ENCODE results near the gene CDK1.

The CDK1 gene

DNA sequence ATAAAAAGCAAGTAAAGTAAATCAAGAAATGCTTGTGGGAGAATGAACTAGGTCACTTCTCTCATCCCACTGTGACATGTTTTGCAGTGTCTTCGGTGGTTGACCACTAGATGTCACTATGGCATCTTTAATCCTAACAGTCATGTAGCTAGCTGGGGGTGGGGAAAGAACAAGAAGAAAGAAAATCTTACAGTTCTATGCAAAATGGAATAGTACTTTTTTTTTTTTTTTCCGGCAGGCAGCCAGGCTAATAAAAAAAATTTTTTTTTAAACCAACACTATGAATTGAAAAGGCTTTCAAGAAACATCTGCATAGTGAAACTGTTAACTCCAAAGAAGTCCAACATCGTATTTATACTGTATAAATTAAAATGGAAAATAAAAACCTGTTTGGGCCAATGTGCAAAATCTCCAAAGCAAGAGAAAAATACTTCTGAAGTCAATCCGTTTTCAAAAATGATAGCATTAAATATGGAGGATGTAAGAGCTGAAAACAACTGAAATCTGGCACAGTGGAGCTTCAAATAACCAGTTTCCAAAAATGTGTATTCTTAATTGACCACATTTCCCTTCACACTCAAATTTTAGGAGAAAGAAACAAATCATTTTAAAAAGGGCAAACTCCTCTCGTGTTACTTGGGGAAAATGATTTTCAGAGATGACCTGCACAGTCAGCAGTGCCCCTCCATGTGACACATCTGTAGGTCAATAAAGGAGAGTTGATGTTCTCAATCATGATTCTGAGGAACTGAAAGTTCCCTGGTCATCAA lies 38.5 kb downstream of the CDK1 start:
- no peak overlapping the region for H3K27ac ChIP-seq (replicated peaks)
- DNase-seq (ENCODE audit: low read depth in 1 of 2, low spot score in 1 of 2) = peak; percentile 45 to 51
- no peaks in the 10 kb centered on the region for H3K27me3 ChIP-seq (ENCODE audit: insufficient read depth, poor library complexity, severe bottlenecking)
- TF ChIP-seq, protein P1, sequence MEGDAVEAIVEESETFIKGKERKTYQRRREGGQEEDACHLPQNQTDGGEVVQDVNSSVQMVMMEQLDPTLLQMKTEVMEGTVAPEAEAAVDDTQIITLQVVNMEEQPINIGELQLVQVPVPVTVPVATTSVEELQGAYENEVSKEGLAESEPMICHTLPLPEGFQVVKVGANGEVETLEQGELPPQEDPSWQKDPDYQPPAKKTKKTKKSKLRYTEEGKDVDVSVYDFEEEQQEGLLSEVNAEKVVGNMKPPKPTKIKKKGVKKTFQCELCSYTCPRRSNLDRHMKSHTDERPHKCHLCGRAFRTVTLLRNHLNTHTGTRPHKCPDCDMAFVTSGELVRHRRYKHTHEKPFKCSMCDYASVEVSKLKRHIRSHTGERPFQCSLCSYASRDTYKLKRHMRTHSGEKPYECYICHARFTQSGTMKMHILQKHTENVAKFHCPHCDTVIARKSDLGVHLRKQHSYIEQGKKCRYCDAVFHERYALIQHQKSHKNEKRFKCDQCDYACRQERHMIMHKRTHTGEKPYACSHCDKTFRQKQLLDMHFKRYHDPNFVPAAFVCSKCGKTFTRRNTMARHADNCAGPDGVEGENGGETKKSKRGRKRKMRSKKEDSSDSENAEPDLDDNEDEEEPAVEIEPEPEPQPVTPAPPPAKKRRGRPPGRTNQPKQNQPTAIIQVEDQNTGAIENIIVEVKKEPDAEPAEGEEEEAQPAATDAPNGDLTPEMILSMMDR (IDR thresholded peaks at IDR 0.05; ENCODE audit: insufficient read depth, low read length) = peak; percentile 72
- no peak for TF ChIP-seq SPI1 (IDR thresholded peaks at IDR 0.05; ENCODE audit: borderline replicate concordance, low read depth)
- H3K4me3 ChIP-seq (replicated peaks; ENCODE audit: insufficient read depth, low read length) = no peak overlapping the region

DNA sequence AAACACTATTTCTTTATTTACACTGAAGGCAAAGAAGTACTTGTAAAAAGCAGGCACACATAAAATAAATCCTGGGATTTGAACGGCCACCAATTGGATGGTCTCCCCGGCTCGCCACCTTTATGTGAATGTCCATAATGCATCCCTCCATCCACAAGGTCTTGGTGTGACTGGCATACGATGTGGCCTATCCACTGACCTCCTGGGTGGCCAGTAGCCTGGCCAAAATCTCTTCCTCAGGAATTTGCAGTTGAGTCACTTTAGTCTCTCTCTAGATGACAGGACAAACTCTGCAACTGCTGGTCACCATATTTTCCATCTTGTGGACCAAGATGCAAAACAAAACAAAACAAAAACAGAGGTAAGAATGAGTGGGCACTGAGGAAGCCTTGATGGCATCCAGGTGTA lies 39.1 kb downstream of the CDK1 start:
- Histone ChIP-seq H3K4me3 (replicated peaks; ENCODE audit: insufficient read depth, low read length) (no peak overlapping the region), H3K27ac (replicated peaks) (no peak overlapping the region), H3K27me3 (ENCODE audit: insufficient read depth, poor library complexity, severe bottlenecking) (no peaks in the 10 kb centered on the region)
- no peak for DNase-seq (ENCODE audit: low read depth in 1 of 2, low spot score in 1 of 2)
- no peak for TF ChIP-seq POLR2AphosphoS5 (IDR thresholded peaks at IDR 0.05; ENCODE audit: low read depth)
- no peak for TF ChIP-seq SPI1 (IDR thresholded peaks at IDR 0.05; ENCODE audit: borderline replicate concordance, low read depth)
- no peak for TF ChIP-seq GABPA (IDR thresholded peaks at IDR 0.05; ENCODE audit: low read depth)
- TF ChIP-seq, protein P1 (IDR thresholded peaks at IDR 0.05; ENCODE audit: insufficient read depth, low read length) = no peak
- TF ChIP-seq, protein P2, sequence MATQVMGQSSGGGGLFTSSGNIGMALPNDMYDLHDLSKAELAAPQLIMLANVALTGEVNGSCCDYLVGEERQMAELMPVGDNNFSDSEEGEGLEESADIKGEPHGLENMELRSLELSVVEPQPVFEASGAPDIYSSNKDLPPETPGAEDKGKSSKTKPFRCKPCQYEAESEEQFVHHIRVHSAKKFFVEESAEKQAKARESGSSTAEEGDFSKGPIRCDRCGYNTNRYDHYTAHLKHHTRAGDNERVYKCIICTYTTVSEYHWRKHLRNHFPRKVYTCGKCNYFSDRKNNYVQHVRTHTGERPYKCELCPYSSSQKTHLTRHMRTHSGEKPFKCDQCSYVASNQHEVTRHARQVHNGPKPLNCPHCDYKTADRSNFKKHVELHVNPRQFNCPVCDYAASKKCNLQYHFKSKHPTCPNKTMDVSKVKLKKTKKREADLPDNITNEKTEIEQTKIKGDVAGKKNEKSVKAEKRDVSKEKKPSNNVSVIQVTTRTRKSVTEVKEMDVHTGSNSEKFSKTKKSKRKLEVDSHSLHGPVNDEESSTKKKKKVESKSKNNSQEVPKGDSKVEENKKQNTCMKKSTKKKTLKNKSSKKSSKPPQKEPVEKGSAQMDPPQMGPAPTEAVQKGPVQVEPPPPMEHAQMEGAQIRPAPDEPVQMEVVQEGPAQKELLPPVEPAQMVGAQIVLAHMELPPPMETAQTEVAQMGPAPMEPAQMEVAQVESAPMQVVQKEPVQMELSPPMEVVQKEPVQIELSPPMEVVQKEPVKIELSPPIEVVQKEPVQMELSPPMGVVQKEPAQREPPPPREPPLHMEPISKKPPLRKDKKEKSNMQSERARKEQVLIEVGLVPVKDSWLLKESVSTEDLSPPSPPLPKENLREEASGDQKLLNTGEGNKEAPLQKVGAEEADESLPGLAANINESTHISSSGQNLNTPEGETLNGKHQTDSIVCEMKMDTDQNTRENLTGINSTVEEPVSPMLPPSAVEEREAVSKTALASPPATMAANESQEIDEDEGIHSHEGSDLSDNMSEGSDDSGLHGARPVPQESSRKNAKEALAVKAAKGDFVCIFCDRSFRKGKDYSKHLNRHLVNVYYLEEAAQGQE (IDR thresholded peaks at IDR 0.05; ENCODE audit: insufficient replicate concordance, low read depth) = no peak

DNA sequence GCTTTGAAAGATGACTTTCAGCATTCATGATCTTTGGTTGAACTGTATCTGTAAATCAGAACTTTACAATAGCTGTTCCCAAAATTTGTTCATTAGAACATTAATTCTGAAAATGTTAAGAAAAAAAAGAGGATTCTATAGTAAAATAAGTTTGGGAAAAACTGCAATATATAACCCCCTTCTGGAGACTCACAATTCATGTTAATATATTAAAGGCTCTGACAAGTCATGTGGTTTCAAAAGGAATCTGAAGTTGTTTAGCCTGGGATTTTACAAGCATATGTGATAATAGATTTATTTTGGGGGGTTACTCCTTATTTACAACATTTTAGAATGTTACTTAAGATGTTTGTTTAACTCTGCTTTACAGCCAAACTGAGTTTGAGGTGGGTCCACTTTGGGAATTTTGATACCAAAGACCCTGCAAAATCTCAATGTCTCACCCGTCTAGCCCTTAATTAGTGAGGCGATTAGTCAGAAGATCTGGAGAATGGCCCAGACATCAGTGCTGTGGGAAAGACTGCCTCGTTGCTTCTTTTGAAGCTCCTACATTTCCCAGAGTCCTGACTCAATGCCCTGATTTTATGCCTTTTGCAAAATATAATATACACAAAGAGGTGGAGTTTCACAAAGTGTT lies 40.0 kb downstream of the CDK1 start:
- Histone ChIP-seq H3K27me3 (ENCODE audit: insufficient read depth, poor library complexity, severe bottlenecking) (no peaks in the 10 kb centered on the region), H3K27ac (replicated peaks) (no peak overlapping the region), H3K4me3 (replicated peaks; ENCODE audit: insufficient read depth, low read length) (no peak overlapping the region)
- no peak for DNase-seq (ENCODE audit: low read depth in 1 of 2, low spot score in 1 of 2)
- TF ChIP-seq SPI1 (IDR thresholded peaks at IDR 0.05; ENCODE audit: borderline replicate concordance, low read depth) (no peak), POLR2AphosphoS5 (IDR thresholded peaks at IDR 0.05; ENCODE audit: low read depth) (no peak), GABPA (IDR thresholded peaks at IDR 0.05; ENCODE audit: low read depth) (no peak)
- TF ChIP-seq, protein P1 (IDR thresholded peaks at IDR 0.05; ENCODE audit: insufficient read depth, low read length) = no peak
- TF ChIP-seq, protein P2 (IDR thresholded peaks at IDR 0.05; ENCODE audit: insufficient replicate concordance, low read depth) = no peak

Data from HL-60 (cell line).